ENCODE measurements around the gene STON2.

The STON2 gene

DNA sequence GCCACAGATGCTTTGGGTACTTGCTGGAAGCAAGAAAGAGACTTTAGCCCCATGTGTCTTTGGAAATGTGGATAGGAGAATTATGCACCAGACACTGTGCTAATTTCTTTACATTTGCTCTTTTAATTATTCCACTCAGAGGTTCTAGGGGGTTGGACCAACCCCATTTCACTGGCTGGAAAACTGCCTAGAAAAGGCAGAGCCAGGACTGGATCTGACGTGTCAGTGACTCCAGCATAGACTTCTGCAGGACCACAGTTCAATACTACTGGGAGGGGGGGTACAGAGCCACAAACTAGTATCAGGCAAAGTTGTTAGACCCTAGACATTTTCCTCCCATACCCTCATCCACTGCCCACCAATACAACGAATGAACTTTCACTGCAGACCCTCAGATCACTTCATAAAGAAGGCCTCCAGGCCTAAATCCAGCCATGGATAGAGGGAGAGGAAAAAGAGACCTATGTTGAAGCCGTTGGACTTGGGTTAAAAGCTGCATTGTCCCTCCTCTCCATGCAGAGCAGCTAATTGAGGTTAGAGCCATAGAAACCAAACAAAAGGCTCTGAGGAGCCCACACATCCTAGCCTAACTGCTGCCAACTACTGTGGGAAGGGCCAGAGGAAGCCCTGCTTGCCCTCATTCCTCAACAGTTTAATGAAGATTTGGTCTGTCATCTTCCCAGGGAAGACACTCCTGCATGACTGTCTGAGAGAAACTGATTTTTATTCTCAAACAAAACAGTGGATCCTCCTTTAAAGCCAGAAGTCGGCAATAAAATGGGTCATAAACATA is 68.7 kb downstream of the STON2 start:
- DNase-seq, result no peak

- DNase-seq, result no peak
Observed at GRCh38 chr14:81330619-81331122, 69.5 kb downstream of the STON2 start.

DNA sequence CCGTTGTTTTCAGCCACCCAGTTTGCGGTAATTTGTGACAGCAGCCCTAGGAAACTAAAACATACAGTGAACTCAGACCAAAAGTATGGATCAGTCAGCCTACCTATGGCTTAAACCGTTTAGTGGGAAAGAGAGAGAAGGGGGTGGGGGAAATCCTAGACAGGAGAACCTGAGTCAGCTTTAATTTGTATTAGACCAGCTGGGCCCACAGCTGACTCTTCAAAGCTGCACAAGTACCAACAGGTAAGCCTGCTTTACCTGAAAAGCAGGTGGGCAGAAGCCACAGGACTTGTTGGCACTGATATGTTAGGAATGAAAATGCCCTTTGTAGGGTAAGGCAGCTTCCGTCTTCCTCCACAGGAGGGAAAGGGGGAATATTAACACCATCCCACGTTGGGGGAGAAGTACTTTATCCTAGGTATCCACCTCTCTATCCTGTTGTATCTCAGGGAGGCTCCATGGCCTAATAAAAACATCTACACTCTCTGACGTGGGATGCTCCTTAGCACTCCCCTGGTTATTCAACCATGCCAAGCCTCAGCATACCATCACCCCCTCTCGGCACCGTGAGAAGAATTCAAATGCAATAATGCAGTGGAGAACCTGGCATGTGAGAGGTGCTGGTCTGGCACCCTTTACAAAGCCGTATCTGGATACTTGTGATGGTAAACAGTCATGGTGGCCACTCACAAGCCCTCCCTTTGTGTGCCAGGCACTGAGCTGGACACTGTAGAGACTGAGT is 70.3 kb downstream of the STON2 start:
- DNase-seq, result no peak

DNA sequence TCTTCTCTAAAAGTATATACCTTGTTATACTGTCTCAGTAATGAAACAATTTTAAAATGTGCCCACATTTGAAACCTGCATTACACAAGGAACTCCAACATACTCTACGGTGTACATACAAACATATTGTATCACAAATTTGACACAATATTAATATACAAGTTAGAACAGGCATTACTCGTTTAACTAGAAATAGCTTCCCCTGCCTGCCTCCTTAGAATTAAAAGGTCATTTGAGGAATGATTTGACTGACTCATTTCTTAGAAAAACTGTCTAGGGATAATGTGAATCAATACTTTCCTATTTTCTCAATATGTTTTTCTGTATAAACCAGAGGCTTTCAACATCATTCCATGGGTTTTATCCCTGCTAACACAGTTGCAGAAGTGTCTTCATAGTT is 73.7 kb downstream of the STON2 start:
- no peak for DNase-seq

DNA sequence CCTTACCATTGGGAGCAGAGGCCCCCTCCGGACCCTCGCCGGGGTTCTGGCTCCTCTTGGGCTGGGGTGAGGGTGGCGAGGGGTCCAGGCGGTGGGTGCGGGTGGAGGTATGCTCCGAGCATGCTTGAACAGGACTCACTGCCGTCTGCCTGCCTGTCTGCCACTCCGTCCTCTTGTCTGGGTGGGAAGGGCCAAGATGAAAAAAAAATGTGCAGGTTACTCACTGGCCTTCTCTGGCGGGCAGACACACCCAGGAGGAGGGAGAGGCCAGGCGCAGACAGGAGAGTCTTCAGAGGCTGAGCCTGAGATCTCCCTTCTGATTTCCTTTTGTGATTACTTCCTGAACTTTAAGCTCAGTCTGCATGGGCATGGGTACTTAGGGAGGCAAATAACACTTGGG is 76.1 kb downstream of the STON2 start:
- no peak for DNase-seq

DNA sequence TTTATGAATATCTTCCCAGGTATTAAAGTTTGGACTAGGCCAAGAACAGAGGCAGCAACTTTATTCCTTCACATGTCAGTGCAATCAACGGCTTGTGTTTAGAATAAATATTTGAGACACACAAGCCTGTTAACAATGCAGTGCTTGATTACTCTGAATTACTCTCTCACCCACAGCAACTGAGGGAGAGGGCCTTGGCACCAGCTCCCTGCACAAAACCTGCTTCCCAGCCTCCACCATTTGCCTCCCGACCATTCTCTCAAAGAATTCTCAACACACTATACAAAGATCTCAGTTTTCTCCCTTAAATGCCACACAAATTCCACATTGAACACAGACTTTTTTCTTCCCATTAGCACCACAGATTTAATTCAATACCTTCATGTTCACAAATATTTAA is 77.0 kb downstream of the STON2 start:
- no peak for DNase-seq

- DNase-seq, result no peak
Observed at GRCh38 chr14:81319946-81320345, 80.2 kb downstream of the STON2 start.

GRCh38 chr14:81319314-81319713 is 80.8 kb downstream of the STON2 start:
- DNase-seq, result no peak

DNA sequence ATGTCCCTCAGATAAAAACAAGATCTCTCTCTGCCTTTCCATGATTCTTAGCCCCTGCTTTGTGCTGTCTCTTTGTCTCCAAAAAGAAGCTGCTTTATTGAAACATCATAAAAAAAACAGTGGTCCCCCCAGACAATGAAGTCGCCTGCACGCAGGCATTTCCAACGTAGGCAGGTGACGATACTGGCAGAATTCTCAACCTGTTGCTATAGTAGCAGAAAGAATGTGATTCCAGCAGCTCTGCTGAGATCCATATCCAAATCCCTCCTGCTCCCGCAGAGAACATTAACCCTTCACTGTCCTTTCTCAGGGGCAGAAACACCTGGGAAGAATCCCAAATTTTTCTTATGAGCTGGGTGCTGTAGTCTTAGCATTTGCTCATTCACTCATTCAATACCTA is 84.8 kb downstream of the STON2 start:
- DNase-seq, result peak; percentile 46

- DNase-seq, result no peak
Observed at GRCh38 chr14:81314443-81315175, 85.5 kb downstream of the STON2 start.

DNA sequence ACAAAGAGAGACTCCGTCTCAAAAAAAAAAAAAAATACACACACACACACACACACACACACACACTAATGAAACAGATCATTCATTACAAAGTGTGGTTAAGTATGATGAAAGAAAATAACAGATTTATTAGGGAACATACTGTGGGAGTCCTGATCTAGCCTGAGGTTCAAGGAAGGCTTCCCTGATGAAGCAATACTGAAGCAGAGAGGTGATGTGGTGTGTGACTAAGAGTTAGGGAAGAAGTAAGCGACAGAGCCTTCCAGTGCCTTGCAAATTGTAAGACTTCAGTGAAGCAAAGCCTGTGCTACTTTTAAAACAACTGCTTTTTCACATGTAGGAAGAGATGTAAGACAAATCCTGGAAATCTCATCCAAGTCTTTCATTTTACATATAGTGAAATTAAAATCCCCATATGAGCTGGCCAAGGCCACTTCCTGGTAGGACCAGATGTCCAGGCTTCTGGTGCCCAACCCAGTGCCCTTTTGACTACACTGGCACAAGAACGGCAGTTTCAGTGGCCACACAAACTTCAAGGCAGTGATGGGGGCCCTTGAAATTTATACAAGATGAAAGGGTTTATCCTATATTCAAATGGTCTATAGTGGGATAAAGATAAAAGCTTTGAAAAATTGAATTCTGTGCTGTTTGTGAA is 86.2 kb downstream of the STON2 start:
- no peak for DNase-seq

DNA sequence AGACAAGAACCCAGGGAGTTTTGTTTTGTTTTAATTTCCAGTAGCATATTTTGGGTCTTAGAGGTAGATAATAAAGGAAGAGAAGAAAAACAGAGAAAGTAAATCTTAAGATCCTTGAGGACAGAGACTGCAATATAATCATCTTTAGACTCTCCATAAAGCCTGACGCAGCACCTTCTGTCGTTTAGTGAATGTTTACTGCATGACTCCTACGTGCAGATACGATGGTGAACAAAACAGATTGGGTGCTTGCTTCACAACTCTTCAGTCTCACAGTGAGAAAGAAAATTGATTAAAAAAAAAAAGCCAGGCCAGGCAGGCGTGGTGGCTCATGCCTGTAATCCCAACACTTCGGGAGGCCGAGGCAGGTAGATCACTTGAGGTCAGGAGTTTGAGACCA is 86.9 kb downstream of the STON2 start:
- no peak for DNase-seq

DNA sequence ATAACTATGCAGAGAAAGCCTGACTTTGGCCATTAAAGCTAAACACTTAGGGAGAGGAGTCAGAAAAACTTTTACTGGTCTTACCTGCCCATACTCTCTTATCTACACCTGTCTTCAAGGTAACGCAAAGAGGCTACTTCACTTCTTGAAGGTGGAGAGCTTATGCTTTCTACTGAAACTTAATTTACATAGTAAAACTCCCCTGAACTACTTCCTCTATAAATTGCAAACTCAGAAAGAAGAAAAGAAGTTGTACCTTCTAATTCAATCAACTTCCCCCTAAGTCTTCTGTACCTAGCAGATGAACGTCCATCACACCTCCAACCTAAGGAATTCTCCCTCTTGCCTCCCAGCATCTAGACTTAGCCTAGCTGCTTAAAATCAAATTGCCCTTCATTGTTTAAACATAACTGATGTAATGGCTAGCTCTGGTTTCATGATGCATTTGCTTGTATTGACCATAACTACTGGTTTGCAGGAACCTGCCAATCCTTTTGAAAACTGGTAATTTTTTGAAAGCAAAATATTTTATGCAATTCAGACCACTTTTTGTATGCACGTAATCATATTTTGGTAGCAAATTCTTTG is 87.7 kb downstream of the STON2 start:
- no peak for DNase-seq

DNA sequence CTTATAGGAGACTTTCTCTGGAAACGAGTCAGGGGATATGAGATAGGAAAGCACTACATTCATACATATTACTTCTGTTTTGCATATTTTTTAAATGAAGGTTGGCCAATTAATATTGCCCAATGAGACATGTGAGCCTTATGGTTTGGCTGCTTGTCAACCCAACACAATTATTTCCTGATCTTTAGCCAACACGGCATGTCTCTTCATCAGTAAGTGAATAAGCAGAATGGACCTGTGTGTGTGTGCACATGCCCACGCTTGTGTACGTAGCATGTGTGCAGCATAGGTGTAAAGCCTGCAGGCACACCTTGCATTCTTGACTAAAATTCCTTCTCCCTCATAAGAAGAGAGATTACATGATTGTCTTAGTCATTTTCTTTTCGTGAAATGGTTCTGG is 88.3 kb downstream of the STON2 start:
- no peak for DNase-seq

GRCh38 chr14:81311141-81311540 is 89.0 kb downstream of the STON2 start:
- DNase-seq, result no peak

- DNase-seq, result no peak
Observed at GRCh38 chr14:81310606-81311005, 89.5 kb downstream of the STON2 start.

DNA sequence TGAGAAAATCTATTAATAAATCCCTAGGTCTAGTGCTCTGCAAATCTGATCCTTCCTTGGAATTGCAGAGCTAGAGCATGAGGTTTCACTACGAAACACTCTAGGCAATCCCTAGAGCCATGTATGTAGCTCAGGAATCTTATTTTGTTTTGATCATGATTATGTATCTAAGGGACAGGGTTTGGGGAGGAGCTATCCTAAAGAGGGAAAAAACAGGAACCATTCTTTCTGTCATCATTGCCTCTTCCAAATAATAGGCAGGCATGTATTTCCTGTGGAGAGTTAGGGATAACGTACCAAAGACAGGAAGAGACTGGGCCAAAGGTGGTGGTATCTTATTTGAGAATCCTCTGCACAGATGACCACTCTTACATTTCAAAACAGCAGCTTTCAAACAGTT is 90.6 kb downstream of the STON2 start:
- no peak for DNase-seq

- no peak for DNase-seq
Observed at GRCh38 chr14:81305743-81306142, 94.4 kb downstream of the STON2 start.

GRCh38 chr14:81305065-81305464 is 95.1 kb downstream of the STON2 start:
- DNase-seq, result peak; percentile 2

- peak; percentile 89 for DNase-seq
Observed at GRCh38 chr14:81303258-81303935, 96.7 kb downstream of the STON2 start.

- DNase-seq, result peak; percentile 31
Observed at GRCh38 chr14:81302638-81303037, 97.5 kb downstream of the STON2 start.

DNA sequence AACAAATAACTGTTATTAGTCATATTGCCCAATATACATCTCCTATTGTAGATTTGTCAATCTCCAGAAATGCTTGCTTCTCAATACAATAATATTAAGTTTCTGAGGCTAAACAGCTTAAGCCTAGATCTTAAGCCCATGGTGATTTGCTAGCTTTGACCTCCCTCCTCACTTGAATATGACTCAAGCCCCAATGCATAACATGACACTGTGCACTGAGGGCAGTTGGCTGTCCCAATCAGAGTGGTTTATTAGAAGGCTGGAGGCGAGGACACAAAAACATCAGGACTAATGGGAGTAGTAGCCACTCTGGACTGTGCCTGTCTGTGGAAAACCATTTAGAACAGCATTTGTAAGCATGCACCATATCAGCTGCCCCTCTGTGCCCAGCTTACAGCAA is 98.3 kb downstream of the STON2 start:
- no peak for DNase-seq

All from NCI-H345 (cell line).